Gastroesophageal sphincter (tissue), 4 donors: ENCODE data around the gene PLEKHG4B. TPM values are rescaled to one million over a fixed set of nuclear protein-coding genes. Genes with fewer than 3 reads are reported as not detected.
A peak's percentile ranks its signal among the peaks of the same experiment; 100 is the strongest.

ENCODE experiments used
- ATAC-seq: fragments of 150-250 bp; one replicate; pipeline ENCODE4 v1.9.1; 2016; ENCODE audit warnings: mild to moderate bottlenecking, moderate library complexity
- H3K27ac ChIP-seq, 4 donors: fragments of 200-600 bp; sonication (generic) in 3 of 4; 1 replicate in 3 of 4; 2 replicates in 1 of 4; pipeline ENCODE4 v1.5.1; 2016 to 2019
- H3K27me3 ChIP-seq: fragments of 200-600 bp; sonication (generic); one replicate; pipeline ENCODE4 v1.5.1; 2019
- H3K36me3 ChIP-seq, 2 donors: fragments of 200-600 bp; sonication (generic); one replicate each; pipeline ENCODE4 v1.5.1; 2019; ENCODE audit warnings: control low read depth in 1 of 2
- H3K4me1 ChIP-seq, 3 donors: fragments of 200-600 bp; sonication (generic); 1 replicate in 2 of 3; 2 replicates in 1 of 3; pipeline ENCODE4 v1.5.1; 2016 to 2019; ENCODE audit warnings: control low read depth in 2 of 3
- H3K4me3 ChIP-seq, 2 donors: fragments of 200-600 bp; sonication (generic); one replicate each; pipeline ENCODE4 v1.5.1; 2019; ENCODE audit warnings: mild to moderate bottlenecking in 1 of 2, moderate library complexity in 1 of 2
- H3K9me3 ChIP-seq, 3 donors: fragments of 200-600 bp; sonication (generic); one replicate each; pipeline ENCODE4 v1.5.1; 2017 to 2019; ENCODE audit warnings: control low read depth in 2 of 3
- EP300 ChIP-seq: sonication (generic); formaldehyde crosslinking; IDR thresholded peaks from one replicate; pipeline ENCODE4 v1.6.1; 2017; ENCODE audit warnings: antibody characterized with exemption, mild to moderate bottlenecking
- POLR2A ChIP-seq, 2 donors: fragments of 450-650 bp; IDR thresholded peaks; one replicate each; pipeline ENCODE4 v1.6.1; 2017; ENCODE audit warnings: antibody characterized with exemption in 2 of 2, mild to moderate bottlenecking in 2 of 2, moderate library complexity in 1 of 2
- POLR2AphosphoS5 ChIP-seq: sonication (generic); formaldehyde crosslinking; IDR thresholded peaks from one replicate; pipeline ENCODE4 v1.6.1; 2017; ENCODE audit warnings: antibody characterized with exemption
- WGBS, 2 donors: methylation state at CpG; one replicate each; pipeline ENCODE4 v1.1.5; 2018; ENCODE audit warnings: low coverage in 1 of 2; 5-methylcytosine and 5-hydroxymethylcytosine counted together
- total RNA-seq, 4 donors: library from RNA; depleted of rRNA; stranded (reverse); fragments of >200 nt; gene quantifications; one replicate each; pipeline ENCODE4 v1.1.0, GENCODE V29; 2016
- TF ChIP-seq, protein P1 (sequence below), 4 experiments: fragments of 200-600 bp in 2 of 4; fragments of 450-650 bp in 2 of 4; sonication (generic) in 1 of 4; IDR thresholded peaks; one replicate each; pipeline ENCODE4 v1.5.1; 2017 to 2019; ENCODE audit warnings: antibody characterized with exemption in 4 of 4, mild to moderate bottlenecking in 2 of 4, moderate library complexity in 2 of 4

Gene PLEKHG4B
- total RNA-seq, 4 donors from 2014 or later: under 0.01 to 0.66 (median 0.15) TPM; not detected in 1

DNA sequence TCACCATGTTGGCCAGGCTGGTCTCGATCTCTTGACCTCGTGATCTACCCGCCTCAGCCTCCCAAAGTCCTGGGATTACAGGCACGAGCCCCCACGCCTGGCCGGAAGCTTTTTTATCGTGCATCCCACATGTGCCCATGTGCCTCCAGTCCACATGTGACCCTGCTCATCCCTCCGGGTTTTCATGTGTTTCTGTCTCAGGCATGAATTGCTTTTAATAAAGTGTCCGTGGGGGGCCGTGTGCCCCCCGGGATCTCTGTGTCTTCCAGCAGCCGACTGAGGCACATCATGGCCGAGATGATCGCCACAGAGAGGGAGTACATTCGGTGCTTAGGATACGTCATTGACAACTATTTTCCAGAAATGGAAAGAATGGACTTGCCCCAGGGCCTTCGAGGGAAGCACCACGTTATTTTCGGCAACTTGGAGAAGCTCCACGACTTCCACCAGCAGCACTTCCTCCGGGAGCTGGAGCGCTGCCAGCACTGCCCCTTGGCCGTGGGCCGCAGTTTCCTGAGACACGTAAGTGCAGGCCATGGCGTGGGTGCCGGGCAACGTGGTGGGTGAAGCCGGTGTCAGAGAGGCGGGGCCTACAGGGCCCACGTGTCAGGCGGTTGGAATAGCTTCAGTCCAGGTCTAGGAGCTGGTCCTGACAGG lies 77.2 kb downstream of the PLEKHG4B start:
- WGBS, 2 donors: 64 to 80% methylated on average over 8 to 13 of the region's 32 CpGs

DNA sequence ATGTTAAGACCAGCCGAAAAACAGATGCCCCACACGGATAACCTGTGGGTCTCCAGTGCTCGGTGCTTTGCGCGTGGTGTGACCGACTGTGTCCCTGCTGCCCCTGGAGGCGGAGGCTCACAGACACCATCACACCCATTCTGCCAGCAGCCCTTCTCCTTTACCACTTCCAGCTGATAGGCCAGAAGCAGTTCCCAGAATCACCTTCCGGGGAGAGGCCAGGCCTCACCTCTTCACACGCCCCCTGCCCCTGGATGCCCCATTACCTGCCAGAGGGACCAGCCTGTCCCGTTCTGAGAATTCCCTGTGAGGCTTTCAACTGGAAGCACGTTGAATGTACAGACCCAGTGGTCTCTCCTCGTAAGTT lies 77.7 kb downstream of the PLEKHG4B start:
- no peaks in the 10 kb centered on the region for H3K36me3 ChIP-seq
- WGBS, 2 donors: 58 to 75% methylated on average over 3 to 11 of the region's 12 CpGs
- no peak overlapping the region for H3K27ac ChIP-seq

More for the DNA sequence above, 77.2 kb downstream of the PLEKHG4B start:
- Histone ChIP-seq H3K27ac (peak overlapping the region in 1 of 4 donors; percentile 9), H3K27me3 (peaks cover 9% of the 10 kb centered on the region), H3K36me3 (no peaks in the 10 kb centered on the region), H3K9me3 (no peaks in the 10 kb centered on the region), H3K4me3 (no peak overlapping the region), H3K4me1 (peaks cover 0 to 10% (median 0%) of the 10 kb centered on the region in 3 donors)
- TF ChIP-seq EP300 (no peak), POLR2AphosphoS5 (no peak), POLR2A (IDR thresholded peaks at IDR 0.05) (no peak)
- TF ChIP-seq, protein P1, sequence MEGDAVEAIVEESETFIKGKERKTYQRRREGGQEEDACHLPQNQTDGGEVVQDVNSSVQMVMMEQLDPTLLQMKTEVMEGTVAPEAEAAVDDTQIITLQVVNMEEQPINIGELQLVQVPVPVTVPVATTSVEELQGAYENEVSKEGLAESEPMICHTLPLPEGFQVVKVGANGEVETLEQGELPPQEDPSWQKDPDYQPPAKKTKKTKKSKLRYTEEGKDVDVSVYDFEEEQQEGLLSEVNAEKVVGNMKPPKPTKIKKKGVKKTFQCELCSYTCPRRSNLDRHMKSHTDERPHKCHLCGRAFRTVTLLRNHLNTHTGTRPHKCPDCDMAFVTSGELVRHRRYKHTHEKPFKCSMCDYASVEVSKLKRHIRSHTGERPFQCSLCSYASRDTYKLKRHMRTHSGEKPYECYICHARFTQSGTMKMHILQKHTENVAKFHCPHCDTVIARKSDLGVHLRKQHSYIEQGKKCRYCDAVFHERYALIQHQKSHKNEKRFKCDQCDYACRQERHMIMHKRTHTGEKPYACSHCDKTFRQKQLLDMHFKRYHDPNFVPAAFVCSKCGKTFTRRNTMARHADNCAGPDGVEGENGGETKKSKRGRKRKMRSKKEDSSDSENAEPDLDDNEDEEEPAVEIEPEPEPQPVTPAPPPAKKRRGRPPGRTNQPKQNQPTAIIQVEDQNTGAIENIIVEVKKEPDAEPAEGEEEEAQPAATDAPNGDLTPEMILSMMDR (IDR thresholded peaks at IDR 0.05): no peak
- ATAC-seq: peak; percentile 73

DNA sequence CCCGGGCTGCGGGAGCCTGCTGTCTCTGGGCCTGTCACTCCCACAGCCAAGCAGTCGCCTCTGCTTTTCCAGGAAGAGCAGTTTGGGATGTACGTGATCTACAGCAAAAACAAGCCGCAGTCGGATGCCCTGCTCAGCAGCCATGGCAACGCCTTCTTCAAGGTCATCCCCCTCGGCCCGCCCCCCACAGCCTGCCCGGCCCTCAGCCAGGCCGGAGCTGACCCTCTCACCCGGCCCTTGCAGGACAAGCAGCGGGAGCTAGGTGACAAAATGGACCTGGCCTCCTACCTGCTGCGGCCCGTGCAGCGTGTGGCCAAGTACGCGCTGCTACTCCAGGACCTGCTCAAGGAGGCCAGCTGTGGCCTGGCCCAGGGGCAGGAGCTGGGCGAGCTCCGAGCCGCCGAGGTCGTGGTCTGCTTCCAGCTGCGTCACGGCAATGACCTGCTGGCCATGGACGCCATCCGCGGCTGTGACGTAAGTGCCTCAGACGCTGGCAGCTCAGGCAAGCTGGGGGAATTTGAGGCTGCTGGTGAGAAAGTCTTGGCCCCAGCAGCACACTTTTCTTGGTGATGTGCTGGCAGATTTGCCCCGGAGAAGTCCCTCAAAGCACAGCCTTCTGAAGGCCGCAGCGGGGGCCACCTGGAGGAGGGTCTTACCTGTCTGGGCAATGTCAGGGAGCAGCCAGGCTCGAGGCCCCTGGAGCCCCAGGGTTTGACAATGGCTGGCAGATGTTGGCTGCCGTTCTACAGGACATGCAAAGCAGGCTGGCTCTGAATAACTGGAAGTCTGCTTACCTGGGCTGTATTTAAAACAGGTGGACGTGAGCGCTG lies 79.2 kb downstream of the PLEKHG4B start:
- Histone ChIP-seq H3K36me3 (no peaks in the 10 kb centered on the region), H3K9me3 (no peaks in the 10 kb centered on the region), H3K4me1 (peaks cover 0 to 10% (median 0%) of the 10 kb centered on the region in 3 donors), H3K27ac (no peak overlapping the region), H3K4me3 (no peak overlapping the region), H3K27me3 (peaks cover 9% of the 10 kb centered on the region)
- WGBS, 2 donors: 66% methylated on average over 10 of the region's 37 CpGs; no CpG with 5 or more reads in 1 of the 2 donors
- TF ChIP-seq EP300 (no peak), POLR2A (IDR thresholded peaks at IDR 0.05) (no peak), POLR2AphosphoS5 (no peak)
- TF ChIP-seq, protein P1 (IDR thresholded peaks at IDR 0.05): no peak
- ATAC-seq: no peak

More for the DNA sequence above, 77.7 kb downstream of the PLEKHG4B start:
- Histone ChIP-seq H3K4me1 (peaks cover 0 to 10% (median 0%) of the 10 kb centered on the region in 3 donors), H3K4me3 (no peak overlapping the region), H3K27me3 (peaks cover 9% of the 10 kb centered on the region), H3K9me3 (no peaks in the 10 kb centered on the region)
- no peak for TF ChIP-seq EP300
- TF ChIP-seq POLR2A (IDR thresholded peaks at IDR 0.05): no peak
- TF ChIP-seq, protein P1 (IDR thresholded peaks at IDR 0.05): no peak
- no peak for TF ChIP-seq POLR2AphosphoS5
- ATAC-seq: no peak

DNA sequence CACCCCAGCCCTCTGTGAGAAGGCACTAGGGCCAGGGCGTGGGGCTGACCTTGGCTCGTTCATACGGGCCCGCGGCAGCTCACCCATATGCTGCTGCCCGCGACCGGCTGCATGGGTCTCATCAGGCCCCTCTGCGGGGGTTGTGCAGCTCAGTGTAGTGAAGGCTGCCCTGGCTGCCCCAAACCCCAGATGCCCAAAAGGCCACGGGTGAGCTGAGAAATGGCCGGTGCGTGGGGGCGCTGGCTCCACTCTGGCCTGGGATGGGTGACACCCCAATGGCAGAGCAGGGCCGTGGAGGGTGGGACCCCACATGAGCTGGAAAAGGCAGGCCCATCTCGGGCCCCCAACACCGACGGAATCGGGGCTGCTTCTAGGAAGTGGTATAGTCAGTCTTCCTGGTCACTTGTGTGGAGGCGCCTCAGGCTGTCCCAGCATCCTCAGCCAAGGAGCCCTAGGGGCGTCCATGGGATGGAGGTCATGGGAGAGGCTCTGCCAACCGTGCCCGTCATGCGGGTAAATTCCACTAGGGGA lies 79.9 kb downstream of the PLEKHG4B start:
- H3K9me3 ChIP-seq: no peaks in the 10 kb centered on the region
- peaks cover 9% of the 10 kb centered on the region for H3K27me3 ChIP-seq
- H3K36me3 ChIP-seq: no peaks in the 10 kb centered on the region
- TF ChIP-seq POLR2A (IDR thresholded peaks at IDR 0.05): no peak
- TF ChIP-seq, protein P1 (IDR thresholded peaks at IDR 0.05): no peak
- TF ChIP-seq EP300: no peak
- no peak for TF ChIP-seq POLR2AphosphoS5
- no peak for ATAC-seq
- H3K4me3 ChIP-seq: no peak overlapping the region
- 76% methylated on average over 2 of the region's 23 CpGs; no CpG with 5 or more reads in 1 of the 2 donors for WGBS, 2 donors
- no peak overlapping the region for H3K27ac ChIP-seq
- peaks cover 0 to 10% (median 0%) of the 10 kb centered on the region in 3 donors for H3K4me1 ChIP-seq
